GM19452 (cell line): Measurements from ENCODE around the gene SDK1.
"Not testable (repeated sequence)": the region's sequence is repeated elsewhere in the genome, so short reads cannot be mapped to it uniquely, and the experiment has no call there.

Experiments used
- ATAC-seq: cut with Tn5 transposase; IDR thresholded peaks from one replicate; pipeline ENCODE4 v1.9.1; 2021; ENCODE audit not compliant: unreplicated experiment

The SDK1 gene

DNA sequence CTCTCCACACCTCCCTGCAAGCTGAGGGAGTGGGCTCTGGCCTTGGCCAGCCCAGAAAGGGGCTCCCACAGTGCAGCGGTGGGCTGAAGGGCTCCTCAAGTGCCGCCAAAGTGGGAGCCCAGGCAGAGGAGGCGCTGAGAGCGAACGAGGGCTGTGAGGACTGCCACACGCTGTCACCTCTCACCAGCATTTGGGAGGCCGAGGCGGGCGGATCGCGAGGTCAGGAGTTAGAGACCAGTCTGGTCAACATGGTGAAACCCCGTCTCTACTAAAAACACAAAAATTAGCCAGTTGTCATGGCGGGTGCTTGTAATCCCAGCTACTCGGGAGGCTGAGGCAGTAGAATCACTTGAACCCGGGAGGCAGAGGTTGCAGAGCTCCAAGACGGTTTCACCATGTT is 1013.3 kb downstream of the SDK1 start:
- not testable (repeated sequence) for ATAC-seq
